Measurements from ENCODE around the gene SLC44A1.

SLC44A1 gene

DNA sequence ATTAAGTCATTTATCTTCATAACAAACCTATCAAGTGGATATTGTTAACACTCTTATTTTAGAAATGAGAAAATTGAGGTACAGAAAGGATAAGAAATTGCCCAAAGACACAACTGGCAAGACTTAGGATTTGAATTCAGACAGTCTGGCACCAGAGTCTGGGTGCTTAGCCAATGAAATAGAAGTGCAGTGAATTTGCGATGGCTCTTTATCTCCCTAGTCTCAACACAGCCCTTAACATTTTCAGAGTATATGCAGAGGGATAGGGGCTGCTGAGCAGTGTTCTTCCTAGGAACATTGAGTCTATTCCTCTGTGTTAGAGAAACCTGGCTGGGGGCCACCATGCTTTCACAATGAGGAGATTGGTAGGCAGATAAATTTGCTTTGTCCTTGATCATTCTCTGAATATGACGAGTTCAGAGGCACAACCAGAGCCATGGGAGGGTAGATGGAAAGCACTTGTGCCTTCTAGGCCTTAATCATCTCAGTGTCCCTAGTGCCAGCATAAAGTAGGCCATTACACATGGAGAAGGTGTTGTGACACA, 197.2 kb downstream of the SLC44A1 start:
- DNase-seq: no peak

DNA sequence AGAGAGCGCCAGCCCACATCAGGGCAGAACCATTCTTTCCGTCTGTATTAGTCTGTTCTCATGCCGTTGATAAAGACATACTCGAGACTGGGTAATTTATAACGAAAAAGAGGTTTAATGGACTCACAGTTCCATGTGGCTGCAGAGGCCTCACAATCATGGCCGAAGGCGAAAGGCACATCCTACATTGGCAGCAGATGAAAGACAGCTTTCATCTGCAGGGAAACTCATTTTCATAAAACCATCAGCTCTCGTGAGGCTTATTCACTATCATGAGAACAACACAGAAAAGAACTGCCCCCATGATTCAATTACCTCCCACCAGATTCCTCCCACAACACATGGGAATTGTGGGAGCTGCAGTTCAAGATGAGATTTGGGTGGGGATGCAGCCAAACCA, 198.7 kb downstream of the SLC44A1 start:
- no peak for DNase-seq

DNA sequence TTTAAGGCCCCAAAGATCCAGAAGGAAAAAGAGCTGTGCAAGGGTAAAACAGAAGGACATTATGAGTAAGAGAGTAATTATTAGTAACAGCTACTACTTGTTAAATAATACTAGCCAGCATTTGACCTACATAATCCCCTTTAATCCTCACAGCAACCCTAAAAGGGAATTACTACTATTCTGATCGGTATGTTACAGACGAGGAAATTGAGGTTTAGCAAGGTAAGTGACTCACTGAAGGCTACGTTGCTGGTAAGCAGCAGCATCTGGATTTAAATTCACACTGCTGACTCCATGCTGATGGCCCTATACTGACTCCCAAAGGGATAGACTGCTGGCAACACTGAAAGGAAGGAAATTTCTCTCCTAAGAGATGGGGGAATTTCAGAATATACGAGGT, 199.7 kb downstream of the SLC44A1 start:
- no peak for DNase-seq

DNA sequence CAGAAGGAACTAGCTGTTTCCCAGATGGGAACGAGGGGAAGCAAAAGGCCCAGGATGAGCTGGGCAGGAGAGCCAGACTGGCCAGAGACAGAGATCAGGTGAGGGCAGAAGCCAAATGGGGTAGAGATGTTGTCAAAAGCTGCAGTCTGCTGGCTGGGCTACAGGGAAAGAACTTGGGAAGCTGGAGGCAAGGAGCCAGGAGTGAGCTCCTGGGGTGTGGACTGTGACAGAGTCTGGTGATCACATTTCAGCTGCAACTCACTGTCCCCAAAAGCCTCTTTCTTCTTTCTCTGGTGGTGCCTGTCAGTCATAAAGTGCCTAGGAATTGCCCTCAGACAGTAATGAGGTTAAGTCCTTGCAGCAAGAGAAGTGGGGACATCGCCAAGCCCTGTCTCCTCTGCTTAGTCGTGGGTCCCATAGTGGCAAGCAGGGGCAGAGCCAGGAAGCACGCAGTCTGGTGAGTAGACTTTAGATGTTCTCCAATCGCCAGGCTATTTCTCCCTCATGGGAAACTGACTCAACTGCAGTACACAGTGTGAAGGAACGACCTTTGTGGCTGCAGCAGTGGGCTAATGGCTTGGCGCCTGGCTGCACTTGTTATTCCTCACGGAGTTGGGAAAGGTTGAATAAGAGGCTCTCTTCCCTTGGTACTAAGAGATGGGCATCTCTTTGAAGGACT, 200.9 kb downstream of the SLC44A1 start:
- DNase-seq: no peak

DNA sequence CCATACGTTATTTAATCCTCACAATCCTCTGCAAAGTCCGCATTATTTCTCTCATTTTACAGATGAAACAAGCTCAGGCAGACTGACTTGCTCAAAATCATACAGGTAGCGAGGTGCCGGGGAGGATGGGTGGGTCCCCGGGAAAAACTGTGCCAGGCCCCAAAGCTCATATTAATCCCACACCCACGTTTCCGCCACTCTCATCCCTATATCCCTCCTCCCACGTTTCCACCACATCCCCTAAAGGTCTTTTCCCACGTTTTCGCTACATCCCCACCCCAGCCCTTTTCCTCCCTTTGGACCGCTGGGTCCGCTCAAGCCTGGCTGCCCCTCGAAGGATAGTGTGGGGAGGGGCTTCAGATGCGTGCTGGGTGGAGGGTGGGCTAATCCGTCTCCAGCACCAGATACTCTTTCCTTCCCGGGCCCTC, 202.9 kb downstream of the SLC44A1 start:
- no peak for DNase-seq

DNA sequence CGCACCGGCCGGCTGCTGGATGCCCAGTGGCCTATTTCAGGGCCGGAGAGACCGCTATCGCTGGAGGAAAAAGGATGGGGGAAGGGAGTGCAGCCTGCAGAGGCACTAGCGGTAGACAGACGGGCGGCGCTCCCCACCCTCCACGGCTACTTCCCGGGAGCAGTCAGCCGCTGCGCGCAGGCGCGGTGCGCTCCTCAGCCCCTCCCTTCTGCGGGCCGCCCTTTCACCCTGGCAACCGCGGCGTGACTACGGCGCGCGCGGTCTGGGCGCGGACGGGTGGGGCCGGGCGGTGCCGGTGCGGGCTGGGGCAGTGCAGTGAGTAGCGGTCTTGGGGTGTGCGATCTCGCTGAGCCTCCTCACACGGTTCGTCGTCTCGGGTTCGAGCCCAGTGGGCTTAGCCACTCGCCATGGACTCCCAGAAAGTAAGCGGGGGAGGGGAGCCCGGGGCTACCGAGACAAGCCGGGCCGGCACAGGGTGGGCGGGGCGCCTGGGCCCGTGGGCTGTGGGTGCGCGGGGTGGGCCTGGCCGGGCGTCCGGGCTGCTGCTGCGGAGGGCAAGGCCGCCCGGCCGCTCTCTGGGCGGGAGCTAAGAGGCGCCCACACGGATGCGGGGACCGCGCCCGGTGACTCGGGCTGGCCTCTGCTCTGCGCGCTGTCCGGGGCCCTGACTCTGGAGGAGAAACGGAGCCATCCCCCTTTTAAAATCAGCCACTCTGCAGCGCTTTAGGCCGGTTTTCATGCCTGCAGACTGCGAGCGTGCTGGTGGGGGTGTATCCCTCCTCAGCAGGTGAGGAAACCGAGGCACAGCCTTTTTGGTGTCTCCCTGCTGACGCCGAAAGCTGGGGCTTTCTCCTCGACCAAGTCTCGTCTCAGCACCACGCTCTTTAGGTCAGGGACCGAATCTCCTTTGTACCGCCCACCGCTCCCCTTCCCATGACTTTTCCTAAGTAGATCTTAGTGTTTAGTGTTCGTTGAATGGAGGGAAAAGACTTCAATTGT, 203.7 kb downstream of the SLC44A1 start, which contains the start of gene FSD1L:
Gene FSD1L, plus strand, starts transcription at position 221 of the 999 bp plus-strand sequence. Its CDS starts 187 bp downstream, at position 408.
- DNase-seq: peak; percentile 75

DNA sequence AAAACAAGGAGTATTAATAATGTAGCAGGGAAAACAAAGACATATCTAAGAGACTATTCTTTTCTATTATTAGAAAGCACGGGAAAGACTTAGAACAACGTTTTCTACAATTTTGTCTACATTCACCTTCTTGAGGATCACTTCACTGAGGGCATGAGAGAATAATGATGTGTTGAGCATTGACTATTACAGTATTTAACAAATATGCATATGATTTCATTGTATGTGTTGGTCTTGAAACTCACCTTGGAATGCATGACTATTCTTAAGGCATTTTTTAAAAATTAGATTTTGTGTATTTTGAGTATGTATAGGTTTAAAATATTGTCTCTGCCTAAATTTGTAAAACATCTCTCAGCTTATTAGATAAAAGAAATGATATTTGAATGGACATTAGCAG, 204.6 kb downstream of the SLC44A1 start:
- DNase-seq: no peak

DNA sequence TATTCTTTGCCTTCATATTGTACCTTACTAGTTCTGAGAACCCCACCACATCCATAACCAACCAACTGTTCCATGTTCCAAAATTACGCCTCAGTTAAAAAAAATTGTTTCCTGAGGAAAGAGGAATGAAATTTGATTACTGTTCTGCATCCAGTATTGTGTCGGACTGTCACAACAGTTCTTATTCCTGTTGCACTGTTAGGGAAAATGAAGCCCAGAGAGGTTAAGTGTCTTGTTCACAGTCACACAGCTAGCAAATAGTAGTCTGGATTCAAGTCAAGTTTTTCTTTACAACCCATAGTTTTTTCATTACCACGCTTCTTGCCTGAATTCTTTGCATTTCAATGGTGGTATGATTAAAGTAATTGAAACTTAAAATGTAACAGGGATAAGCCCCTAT, 207.7 kb downstream of the SLC44A1 start:
- no peak for DNase-seq

DNA sequence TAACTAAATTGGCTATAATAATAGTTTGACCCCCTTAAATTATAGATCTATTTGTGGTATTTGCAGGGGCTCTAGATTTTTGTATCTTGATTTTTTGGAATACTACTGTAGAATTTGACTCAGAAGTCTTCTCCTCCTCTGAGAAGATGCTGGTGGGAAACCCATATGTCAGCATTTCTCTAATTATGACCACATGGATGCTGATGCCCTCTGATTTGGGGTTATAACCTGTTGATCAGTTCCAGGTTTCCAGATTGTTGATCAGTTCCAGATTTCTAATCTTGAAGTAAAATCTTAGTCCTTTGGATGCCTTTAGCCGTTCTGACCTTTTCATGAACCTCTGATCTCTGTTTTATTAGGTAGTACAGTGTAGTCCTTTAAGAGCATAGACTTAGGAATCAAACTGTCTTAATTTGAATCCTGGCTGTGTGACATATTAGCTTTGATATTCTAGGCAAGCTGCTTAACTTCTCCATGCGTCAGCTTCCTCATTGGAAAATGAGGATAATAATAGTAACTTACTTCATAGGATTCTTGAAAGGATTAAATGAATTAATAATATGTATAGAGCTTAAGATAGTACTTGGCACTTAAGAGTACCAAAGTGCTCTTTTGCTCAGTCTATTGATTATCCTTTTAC, 211.5 kb downstream of the SLC44A1 start:
- no peak for DNase-seq

DNA sequence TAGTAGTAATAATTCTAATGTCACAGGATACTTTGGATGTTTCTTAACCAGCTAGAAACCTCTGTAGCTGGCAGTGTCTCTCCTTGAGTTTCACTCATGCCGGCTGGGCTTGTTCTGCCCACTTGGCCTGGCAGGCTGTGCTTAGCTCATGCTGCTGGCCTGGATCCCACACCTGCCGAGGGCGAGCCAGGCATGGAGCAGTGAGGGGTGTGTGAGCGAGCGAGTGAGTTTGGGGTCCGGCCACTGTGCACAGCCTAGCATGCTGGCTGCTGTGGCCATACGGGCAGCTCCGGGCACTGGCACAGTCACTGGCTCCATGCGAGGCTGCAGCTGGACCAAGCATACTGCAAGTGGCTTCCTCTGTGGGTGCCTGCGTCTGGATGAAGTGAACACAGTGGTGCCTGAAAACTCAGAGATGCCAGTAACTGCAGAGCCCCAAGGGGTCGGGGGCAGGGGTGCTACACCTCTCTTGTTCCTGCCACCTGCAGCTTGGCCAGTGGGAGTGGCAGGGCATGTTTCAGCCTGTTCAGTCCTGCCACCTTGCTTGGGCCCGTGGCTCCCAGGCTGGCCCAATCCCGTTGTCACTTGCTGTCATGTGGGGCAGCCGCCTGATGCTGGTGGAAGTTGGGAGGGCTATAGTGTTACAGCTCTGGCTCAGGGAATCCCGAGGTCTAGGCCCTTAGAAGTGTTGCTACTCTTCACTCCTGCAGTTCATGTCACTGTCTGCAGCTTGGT, 213.3 kb downstream of the SLC44A1 start:
- DNase-seq: no peak

DNA sequence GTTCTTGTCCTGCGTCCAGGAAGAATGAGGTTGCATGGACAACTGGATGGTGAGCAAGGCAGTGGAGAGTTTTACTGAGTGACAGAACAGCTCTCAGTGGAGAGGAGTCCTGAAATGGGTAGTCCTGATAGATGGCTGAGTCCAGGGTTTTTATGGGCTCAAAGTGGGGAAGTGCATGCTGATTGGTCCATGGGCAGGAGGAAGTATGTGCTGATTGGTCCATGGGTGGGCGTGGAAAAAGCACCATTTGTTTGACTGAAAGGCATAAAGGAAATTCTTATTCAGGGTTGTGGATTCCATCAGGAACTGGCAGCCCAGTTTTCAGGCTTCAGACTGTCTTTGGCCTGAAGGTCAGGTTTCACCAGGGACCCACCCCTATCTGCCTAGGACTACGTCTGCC, 214.0 kb downstream of the SLC44A1 start:
- DNase-seq: no peak

DNA sequence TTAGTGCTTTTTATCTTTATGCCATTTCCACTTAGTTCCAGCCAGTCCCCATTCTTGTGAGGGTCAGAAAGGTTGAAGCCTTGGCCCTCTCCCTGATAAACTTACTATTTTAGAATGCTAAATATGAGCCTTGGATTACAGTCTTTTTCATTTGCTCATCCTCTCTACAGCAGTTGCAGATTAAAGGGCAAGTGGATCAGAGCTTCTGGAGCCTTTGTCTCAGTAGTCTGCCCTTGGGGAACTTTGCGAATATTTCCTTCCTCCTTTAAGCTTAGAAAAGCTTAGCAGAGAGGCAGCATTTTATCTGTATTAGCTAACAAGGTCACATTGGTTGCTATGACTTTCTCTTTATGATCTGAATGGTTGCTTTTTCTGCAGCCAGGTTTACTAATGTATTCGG, 214.9 kb downstream of the SLC44A1 start:
- DNase-seq: no peak

DNA sequence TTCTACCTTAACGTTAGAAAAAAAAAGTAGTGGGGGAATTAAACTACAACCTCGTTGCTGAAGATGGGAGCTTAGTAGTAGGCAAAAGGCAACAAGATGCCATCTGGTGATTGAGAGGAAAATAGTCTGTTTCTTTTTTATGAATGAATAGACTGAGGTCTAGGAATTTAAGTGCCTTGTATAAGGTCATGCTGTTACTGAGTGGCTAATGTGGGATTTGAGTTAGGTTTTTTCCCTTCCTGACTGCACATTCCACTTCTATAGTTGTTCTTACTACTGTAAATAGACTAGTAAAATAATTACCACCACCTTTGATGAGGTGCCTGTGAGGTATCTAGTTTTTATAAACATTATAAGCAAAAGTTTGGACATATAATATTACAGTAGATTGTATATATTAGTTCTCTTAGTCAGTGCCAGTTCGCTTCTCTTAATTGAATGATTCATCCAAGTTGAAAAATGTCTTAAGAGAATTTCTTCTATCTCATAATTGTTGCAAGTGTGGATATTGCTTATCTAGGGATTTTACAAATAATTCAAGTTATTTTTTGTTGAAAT, 222.5 kb downstream of the SLC44A1 start:
- no peak for DNase-seq

DNA sequence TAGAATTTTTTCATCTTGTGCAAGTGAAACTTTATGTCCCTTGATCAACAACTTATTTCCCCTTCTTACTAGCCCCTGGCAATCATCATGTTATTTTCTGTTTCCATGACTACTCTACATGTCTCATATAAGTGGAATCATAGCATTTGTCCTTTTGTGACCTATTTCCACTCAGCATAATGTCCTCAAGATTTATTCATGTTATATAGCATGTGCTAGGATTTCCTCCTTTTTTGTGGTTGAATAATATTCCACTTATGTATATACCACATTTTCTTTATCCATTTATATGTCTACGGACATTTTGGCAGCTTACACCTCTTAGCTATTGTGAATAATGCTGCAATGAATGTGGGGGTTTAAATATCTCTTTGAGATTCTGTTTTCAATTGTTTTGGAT, 224.4 kb downstream of the SLC44A1 start:
- no peak for DNase-seq

DNA sequence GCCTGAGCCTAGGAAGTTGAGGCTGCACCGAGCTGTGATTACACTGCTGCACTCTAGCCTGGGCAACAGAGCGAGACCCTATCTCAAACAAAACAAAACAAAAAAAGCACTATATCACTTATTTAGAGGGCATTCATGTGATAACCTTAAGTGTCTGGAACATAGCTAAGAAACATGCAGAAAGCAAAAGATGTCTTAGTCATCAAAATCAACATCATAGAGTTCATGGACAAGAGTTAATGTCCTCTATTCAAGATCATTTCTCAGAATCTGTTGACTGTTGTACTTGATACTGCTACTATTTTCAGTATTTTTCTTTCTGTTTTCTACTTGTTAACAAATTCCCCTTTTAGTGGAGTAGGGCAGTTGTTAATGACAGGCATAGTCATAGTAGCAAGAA, 228.8 kb downstream of the SLC44A1 start:
- no peak for DNase-seq

DNA sequence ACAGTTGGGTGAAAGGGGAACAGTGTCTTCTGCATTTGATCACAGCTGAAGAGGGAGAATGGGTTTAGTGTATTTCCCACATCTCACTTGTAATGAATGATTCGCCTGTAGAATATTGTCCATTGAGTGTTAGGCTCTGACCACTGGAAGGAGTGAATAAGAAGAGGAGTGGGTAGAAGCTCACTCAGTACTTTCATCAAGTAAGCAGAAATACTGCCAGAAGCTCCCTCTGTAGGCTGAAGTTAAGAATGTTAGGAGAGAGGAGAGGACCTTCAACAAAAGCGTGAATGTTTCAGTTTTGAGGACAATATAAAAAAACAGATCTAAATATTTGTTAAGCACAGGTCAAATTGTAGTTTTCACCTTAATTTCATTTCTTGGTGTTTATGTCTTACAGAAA, 230.9 kb downstream of the SLC44A1 start:
- DNase-seq: no peak

DNA sequence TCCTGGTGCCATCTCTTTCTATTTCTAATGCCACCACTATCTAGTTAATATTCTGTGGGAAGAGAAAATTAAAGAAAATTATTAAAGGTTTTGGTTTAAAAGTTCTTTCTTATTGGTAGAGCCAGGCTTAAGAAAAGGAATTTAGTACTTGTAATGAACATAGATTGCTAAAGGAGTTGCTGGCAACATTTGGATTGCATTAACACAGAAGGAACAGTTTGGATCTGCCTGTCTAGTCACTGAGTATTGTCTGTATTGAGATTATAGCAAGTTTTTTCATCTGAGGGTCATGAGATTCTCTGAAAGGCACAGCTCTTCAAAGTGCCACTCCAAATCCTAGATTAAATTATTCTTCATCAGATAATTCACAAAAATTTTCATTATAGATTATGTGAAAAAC, 235.4 kb downstream of the SLC44A1 start:
- DNase-seq: no peak

DNA sequence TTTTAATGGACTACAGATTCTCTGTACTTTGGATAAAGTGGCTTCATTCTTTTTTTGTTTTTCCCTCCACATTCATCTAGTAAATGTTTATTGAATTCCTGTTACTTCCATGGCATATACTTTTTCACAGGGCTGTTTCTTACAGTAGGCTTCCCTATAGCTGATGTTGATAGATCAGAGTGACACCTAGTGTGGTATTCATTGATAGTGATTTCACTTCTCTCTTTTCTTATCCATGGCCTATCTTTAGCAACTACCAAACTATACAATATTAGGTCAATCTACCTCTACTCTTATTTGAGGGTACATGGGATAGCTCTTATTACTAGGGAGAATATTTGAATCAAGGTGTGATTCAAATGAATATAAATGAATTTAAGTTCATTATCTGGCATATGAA, 239.2 kb downstream of the SLC44A1 start:
- DNase-seq: no peak

DNA sequence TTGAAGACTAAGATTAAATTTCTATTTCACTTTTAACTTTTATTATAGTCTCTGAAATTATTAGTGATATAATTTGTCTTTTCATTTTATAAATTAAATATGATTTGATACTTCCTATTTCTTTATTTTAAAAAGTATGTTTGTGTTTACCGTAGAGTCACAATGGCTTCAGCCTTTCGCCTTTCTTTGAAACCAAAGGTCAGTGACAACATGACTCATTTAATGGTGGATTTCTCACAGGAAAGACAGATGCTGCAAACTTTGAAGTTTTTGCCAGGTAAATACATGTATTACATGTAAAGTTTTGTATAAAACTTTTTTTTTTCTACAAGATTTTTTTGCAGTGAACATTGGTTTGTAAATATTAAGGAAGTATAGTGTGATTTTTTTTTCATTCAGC, 239.8 kb downstream of the SLC44A1 start:
- no peak for DNase-seq

DNA sequence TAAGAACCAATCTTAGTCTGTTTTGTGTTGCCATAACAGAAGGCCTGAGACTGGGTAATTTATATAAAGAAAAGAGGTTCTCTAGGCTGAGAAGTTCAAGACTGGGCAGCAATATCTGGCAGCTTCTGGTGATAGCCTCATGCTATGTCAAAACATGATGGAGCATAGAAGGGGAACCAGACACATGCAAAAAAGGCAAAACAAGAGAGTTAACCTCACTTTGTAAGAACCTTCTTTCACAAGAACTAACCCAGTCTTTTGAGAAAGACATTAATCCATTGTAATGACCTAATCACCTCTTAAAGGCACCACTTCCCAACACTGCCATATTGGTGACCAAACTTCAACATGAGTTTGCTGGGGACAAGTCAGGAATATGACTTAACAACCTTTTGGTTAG, 240.7 kb downstream of the SLC44A1 start:
- no peak for DNase-seq
